GM10847 (cell line): ENCODE data around the gene ETV3.
A peak's percentile ranks its signal among the peaks of the same experiment; 100 is the strongest.

Experiments
- POLR2A ChIP-seq: IDR thresholded peaks from 2 replicates; pipeline ENCODE4 v1.6.1; 2011; ENCODE audit not compliant: insufficient read length; ENCODE audit errors: extremely low read depth

ETV3 gene

DNA sequence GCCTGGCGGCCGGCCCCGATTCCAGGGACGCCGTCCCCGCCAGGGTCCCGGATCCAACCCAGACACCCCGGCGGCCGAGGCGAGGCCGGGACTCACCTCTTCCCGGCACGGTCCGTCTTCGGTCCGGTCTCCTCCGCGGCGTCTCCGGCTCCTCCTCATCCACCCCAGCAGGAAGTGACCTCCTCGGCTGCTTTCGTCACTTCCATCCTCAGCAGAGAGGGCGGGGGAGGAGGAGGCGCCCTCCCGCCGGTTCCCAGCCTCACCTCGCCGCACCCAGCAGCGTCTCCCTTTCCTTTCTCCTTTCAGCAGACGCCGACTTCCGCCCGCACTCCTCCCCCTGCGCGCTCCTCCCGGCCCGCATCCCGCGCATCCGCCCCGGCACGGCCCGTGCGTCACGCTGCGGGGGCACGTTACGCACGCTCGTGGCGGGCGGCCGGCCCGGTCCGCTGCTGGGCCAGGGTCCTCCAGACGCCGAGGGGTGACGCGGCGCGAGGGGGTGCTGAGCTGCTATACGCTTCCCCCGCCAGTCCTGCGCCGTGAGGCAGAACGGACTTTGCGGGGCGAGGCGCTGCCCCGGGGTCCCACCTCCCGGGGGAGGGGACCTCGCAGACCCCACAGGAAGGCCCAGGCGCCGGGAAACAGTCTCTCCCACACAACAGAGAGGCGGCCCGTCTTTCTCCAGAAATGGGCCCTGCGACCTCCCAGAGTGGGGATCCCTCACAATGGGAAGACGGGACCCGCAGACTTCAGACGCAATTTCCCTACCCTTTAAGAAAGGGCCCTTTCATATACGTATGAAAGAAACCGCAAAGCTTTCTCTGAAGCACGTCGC is at the start of gene ETV3:
ETV3 (minus strand) TSS at position 176 of the 832 bp plus-strand sequence. CDS start 2,043 bp downstream, outside the sequence.
- peak; percentile 31 for TF ChIP-seq POLR2A

DNA sequence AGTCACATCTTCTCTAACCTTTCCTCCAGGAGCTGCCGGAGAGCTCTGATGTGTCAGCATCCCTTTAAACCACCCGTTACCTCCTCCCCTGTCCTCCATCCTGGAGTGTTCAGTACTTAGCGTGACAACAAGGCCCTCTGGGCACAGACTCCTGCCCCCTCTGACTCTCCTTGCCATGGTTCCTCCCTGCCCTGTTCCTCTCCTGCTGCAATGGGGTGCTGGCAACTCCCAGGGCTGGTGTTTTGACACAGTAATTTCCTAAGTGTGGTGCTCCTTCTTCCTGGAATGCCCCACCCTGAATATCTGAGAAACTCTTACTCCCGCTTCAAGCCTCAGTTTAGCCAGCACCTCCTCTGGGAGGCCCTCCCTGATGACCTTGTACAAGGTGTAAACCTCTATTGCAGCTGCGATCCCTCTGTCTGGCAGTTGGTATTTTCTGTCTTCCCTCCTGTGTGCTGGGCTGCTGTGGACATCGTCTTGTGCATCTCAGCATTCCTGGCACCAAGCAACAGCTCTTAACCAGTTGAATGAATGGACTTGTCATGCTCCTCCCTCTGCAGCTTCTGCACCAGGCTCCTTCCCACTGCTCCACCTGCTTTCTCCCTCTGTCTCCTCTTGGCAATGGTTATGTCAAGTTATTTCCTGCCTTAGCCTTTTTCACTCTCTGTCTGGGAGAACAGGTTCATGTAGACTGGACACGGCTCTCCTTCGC is 48.2 kb upstream of the ETV3 start:
- no peak for TF ChIP-seq POLR2A

DNA sequence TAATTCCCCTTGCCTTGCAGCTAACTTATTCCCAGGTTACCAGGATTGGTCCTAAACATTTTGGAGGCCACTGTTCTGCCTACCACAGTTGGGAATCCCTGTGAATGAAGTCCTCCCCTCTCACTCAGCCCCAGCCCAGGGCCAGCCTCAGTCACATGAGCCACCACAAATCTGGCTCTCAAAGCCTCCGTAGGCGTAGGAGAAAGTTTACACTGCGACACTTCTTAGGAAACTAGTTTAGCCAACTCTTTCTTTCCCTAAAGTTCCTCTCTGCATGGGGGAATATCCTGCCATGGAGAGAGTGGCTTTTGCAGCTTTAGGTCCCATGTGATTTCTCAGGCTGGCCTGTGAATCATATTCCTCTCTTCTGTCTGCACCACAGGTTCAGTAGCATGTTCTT is 45.7 kb upstream of the ETV3 start:
- no peak for TF ChIP-seq POLR2A

DNA sequence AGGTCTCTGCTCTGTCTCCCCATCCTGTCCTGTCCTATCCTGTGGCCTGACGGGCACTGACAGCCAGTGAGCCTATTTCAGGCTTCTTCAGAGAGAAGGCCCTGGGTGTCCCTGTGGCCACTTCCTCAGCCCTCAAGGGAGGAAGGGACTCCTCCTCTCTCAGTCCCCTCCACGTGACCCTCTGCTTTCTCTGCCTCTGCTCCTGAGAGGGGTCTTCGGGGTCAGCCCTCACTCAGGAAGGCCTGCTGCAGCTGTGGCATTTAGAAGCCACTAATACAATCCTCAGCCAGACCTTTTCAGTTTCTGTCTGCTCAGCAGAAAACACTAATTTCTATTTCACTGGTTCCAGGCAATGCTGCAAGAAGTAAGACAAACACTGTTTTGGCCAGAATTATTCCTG is 43.6 kb upstream of the ETV3 start:
- TF ChIP-seq POLR2A = no peak

DNA sequence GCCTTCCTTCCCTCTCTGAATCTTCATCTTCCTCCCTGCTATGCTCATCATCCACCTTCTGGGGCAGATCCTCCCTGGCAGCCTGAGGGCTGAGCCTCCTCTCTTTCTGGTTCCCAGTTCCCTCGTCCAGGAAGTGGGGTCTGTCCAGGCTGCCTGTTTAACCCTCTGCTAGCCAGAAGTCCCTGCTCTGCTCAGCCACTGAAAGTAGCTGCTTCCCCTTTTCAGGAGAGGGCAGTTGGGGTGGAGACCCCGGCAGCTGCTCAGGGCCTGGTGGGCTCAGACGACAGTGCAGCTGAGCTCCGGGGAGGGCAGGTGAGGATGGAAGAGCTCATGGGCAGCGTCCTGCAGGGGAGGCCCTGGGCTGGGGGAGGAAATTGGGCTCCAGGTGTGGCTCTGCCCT is 43.1 kb upstream of the ETV3 start:
- no peak for TF ChIP-seq POLR2A

DNA sequence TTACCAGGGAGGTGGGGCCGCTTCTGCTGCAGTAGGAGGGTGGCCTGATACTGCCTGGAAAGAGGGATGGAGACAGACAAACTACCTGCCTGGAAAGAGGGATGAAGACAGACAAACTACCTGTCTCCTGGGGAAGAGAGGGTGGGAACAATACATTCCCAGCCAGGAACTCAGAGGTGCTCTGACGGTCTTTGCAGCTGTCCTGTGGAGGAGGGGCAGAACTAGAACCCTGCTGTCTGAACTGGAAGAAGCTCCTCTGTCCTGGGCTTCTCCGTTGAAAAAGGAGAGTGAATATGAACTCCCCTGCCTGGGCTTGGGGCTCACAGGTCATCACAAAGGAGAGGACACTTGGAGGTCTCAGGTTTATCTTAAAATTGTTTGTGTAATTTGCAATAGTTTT is 40.3 kb upstream of the ETV3 start:
- no peak for TF ChIP-seq POLR2A

DNA sequence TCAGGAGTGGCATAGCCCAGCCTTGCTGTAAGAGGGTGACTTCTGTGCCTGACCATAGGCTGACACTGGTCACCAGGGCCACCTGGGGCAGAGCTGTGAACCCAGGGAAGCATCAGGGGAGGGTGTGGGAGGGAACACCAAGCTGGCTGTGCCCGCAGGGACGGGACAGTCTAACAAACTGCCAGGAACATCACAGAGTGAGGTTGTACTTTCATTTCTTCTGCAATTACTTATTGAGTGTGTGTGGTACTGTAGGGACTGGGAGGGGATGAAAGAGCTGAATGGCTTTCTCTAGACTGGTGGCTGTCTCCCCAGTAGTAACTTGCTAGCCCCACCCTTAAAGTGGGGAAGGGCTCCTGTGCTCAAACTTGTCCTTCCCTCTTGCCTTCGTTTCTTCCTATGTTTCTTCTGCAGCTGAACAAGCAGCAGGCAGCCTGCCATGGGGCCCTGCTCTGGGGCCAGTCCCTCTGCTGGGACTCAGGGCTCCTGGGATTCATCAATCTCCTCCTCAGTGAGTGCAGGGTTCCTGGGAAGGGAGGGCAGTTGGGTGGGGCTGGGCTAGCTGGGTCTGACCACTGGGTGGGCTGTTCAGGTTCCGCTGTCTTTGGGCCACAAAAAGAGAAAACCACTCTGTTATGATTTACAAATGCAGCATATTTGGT is 39.7 kb upstream of the ETV3 start:
- TF ChIP-seq POLR2A = no peak

DNA sequence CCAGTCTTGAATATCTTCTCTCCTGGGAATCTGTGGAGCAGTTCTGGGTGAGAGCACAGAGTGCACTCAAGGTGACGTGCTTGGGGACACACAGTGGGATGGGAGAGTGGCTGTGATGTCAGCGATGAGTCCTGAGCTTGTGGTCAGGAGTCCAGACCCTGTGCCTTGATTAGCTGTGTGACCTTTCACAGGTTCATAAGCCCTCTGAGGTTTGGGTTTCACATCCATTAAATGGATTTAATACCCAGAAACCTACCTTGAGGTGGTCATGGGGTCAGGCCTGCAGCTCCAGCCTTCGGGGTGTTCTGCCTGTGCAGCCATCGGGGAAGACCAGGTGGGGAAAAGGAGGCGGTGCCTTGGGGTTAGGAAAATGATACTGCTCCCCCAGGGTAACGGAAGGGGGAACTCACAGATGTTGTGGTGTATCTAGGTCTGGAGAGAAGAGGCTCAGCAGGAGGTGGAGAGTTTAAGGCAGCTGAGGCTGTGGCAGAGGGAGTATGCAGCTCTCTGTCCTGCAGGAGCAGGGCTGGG is 38.5 kb upstream of the ETV3 start:
- TF ChIP-seq POLR2A = no peak

DNA sequence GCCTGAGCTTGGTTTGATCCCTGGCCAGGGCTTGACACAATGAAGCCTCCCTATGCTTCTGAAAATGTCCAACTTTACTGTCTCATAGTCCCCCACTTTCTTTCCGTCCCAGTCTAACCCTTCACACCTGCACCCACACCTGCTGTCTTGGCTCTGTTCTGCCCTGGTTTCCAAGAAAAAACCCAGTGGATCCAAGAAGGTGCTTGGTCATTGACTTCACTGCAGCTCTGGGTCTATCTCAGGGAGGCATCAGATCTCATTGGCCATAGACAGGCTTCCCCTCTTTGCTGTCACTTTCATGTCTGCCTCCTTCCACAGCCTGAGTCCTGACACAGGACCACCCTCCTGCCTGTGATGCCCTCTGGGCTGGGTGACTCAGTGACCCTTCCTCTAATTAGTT is 37.8 kb upstream of the ETV3 start:
- TF ChIP-seq POLR2A = no peak

DNA sequence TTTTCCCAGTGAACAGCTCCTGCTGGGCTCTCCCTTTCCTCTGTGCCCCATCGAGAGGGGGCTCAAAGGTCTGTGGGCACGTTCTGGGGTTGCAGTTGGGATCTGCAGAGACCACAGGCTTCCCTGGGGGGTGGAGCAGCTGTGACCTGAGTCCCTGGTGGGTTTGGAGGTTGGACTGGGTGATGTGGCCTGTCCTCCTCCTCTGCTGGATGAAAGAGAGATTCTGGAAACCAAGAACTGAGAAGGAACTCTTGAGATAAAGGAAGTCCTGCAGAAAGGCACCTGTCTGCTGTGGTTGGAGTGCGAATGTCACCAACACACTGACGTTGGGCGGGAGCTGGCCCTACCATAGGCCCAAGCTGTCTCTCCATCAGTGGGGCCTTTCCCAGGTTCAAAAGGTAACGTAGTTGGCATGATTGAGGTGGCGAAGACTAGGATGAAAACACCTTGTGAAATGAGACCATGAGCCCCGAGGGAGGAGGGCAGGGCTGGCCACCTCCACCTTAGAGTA is 35.8 kb upstream of the ETV3 start:
- TF ChIP-seq POLR2A = no peak

DNA sequence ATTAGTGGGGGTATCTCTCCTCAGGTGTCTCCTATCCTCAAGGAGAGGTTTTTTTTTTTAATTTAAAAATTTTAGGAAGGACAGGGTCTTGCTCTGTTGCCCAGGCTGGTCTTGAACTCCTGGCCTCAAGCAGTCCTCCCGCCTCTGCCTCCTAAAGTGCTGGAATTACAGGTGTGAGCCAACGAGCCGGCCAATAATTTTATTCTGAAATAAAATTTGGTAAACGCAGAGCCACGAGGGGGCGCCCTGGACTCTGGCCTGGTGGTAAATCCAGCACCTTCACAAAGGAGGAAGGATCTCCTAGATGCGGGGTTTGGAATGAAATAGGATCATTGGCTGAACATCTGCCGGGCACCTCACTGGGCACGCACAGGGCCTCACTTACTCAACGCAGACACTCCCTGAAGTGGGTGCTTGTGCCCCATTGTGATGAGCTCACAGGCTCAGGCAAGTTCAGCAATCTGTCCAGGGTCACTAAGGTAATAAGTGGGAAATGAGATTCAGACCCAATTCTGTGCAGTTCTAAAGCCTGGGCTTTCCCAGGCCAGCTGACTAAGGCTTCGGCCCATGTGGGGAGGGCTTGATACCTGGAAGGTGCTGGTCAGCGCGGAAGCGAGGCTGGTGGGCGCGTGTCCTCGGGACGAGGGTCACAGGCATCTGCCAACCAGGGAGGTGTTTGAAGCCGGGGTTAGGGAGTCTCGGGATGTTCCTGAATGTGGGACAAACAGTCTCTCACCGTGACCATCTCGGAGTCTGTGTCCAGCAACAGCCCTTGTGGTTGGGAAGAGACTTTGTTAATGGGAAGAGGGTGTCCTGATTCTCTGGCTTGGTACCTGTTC is 32.7 kb upstream of the ETV3 start:
- no peak for TF ChIP-seq POLR2A

DNA sequence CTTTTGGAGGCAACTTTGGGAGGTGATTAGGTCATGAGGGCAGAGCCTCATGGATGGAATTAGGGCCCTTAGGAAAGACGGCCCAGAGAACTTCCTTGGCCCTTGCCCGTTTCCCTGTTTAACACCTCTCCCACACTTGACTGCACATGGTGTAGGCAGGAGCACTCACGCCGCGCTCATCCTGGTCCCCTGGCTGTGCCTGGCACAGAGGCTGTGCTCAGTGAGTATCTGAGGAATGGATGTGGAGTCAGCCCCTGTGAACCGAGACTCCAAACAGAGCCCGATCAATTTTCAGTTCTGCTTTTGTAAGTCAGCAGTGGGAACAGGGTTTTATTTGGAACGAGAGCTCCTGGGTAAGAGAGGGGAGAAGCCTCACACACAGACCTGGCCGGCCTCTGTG is 29.8 kb upstream of the ETV3 start:
- no peak for TF ChIP-seq POLR2A

DNA sequence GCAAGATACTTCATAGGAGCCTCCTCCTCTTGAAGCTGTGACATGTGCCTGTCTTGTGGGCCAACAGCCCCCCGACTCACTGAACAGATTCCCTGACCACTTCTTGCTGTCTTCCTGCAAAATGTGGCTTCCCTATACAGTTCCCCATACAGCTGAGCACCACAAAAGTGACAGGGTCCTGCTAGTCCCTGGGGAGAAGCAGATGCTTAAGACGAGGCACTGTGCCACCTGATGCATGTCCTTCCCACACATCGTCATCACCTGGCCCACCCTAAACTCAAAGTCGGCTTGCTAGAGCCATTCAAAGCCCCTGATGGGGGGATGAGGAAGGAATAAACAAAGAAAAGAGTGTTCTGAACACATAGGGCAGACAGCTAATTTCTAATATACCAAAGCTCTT is 29.2 kb upstream of the ETV3 start:
- no peak for TF ChIP-seq POLR2A

DNA sequence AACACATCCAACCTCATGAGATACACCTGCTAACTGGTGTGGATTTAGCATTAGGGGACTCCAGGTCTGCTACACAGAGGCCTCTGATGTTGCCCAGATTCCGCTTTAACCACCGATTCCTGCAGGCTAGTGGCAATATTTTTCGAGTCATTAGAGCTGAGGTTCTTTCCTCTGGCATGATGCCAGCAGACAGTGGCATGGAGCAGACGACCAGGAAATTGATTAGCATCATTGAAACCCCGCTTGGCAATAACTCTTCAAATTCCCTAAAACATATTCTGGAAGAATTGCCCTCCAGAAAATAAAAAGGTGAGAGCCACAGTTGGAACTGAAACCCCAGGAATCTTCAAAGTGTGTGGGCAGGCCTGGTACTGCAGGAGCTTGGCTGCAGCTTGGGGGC is 28.4 kb upstream of the ETV3 start:
- no peak for TF ChIP-seq POLR2A

DNA sequence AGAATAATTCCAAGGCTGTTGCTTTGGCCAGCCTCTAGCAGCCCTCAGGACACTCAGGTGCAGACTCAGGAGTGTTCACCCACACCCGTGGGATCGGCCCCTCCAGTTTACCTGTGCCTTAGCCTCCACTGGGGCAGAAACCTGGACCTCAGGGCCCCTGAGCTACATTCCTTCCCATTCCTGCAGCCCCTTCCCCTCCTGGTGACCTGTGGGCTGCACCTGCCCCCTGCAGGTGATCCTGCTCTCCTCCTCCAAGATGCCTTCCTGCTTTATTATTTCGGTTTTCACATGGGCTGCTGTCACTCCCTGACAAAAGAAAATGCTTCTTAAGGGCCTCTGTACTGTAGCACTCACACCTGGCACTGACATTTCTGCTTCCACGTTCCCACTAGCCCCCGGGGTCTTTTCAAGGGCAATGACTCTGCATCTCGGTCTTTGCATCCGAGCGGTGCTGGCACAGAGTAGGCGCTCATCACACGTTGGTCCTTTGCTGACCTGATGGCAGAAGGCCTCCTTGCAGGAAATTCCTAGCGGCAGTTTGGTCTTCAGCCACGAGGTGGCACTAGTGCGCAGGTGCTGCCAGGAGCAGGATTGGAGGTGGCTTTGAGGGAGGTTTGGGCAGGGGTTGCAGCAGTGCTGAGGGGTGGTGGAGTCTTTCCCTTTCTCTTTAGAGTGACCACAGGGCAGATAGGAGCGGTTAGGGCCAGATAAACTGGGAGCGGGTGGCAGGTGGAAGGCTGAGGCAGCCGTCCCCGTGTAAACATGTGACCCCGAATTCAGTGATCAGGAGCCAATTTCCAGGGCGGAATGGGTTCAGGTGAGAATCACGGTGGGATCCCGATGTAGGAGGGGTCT is 25.3 kb upstream of the ETV3 start:
- no peak for TF ChIP-seq POLR2A
